Measurements from ENCODE around the gene CAPZB. TPM values are rescaled to one million over a fixed set of nuclear protein-coding genes. Genes with fewer than 3 reads are reported as not detected.

CAPZB gene
- total and polyA plus RNA-seq, 2 experiments from 2014 or later: 229 to 494 TPM

- Histone ChIP-seq H2AFZ (no peak overlapping the region), H3K27me3 (replicated peaks; ENCODE audit: insufficient read depth) (no peaks in the 10 kb centered on the region), H3K9me3 (ENCODE audit: low read depth) (no peaks in the 10 kb centered on the region), H3F3A (ENCODE audit: insufficient read depth) (peaks cover 22% of the 10 kb centered on the region), H4K20me1 (ENCODE audit: insufficient read depth) (no peaks in the 10 kb centered on the region), H3K36me3 (ENCODE audit: low read depth) (peaks cover 34% of the 10 kb centered on the region), H3K4me3 (no peak overlapping the region), H3K4me1 (ENCODE audit: insufficient read depth) (peaks cover 27% of the 10 kb centered on the region), H3K9ac (no peak overlapping the region), H3K79me2 (ENCODE audit: insufficient read depth) (peaks cover 98% of the 10 kb centered on the region), H3K9me2 (ENCODE audit: insufficient read depth) (no peaks in the 10 kb centered on the region), H3K27ac (peak overlapping the region; percentile 5), H3K4me2 (ENCODE audit: unreplicated experiment) (no peak overlapping the region)
- TF ChIP-seq EZH2 (IDR thresholded peaks at IDR 0.05; ENCODE audit: insufficient read depth, poor library complexity, severe bottlenecking) (no peak), EZH2phosphoT487 (IDR thresholded peaks at IDR 0.05; ENCODE audit: insufficient read depth, low read depth) (no peak)
- DNase-seq: no peak
- in situ Hi-C loops (cut with MboI): no loop called here
- 52 to 57% methylated on average over 6 of the region's 6 CpGs for WGBS, 2 experiments (ENCODE audit: low coverage in 1 of 2, low lambda C conversion rate in 2 of 2, missing lambda C conversion rate in 2 of 2)
Observed at GRCh38 chr1:19375631-19376400, 109.5 kb downstream of the CAPZB start.

- no peak overlapping the region for H2AFZ ChIP-seq
- H4K20me1 ChIP-seq (ENCODE audit: insufficient read depth): no peaks in the 10 kb centered on the region
- peaks cover 23% of the 10 kb centered on the region for H3F3A ChIP-seq (ENCODE audit: insufficient read depth)
- TF ChIP-seq EZH2phosphoT487 (IDR thresholded peaks at IDR 0.05; ENCODE audit: insufficient read depth, low read depth): no peak
- TF ChIP-seq EZH2 (IDR thresholded peaks at IDR 0.05; ENCODE audit: insufficient read depth, poor library complexity, severe bottlenecking): no peak
- peaks cover 29% of the 10 kb centered on the region for H3K4me1 ChIP-seq (ENCODE audit: insufficient read depth)
- in situ Hi-C loops (cut with MboI): no loop called here
- no peak overlapping the region for H3K9ac ChIP-seq
- H3K27ac ChIP-seq: 0 out of 2 replicates have a peak overlapping the region, but pooled peaks have one; percentile 14
- H3K9me2 ChIP-seq (ENCODE audit: insufficient read depth): no peaks in the 10 kb centered on the region
- DNase-seq: no peak
- no peak overlapping the region for H3K4me2 ChIP-seq (ENCODE audit: unreplicated experiment)
- WGBS, 2 experiments (ENCODE audit: low coverage in 1 of 2, low lambda C conversion rate in 2 of 2, missing lambda C conversion rate in 2 of 2): 53 to 62% methylated on average over 8 of the region's 8 CpGs
- no peaks in the 10 kb centered on the region for H3K9me3 ChIP-seq (ENCODE audit: low read depth)
- H3K4me3 ChIP-seq: no peak overlapping the region
- H3K36me3 ChIP-seq (ENCODE audit: low read depth): peaks cover 34% of the 10 kb centered on the region
- peaks cover 98% of the 10 kb centered on the region for H3K79me2 ChIP-seq (ENCODE audit: insufficient read depth)
- H3K27me3 ChIP-seq (replicated peaks; ENCODE audit: insufficient read depth): no peaks in the 10 kb centered on the region
Observed at GRCh38 chr1:19374926-19375325, 110.4 kb downstream of the CAPZB start.

GRCh38 chr1:19374083-19374801 is 111.1 kb downstream of the CAPZB start:
- Histone ChIP-seq H3K4me1 (ENCODE audit: insufficient read depth) (peaks cover 29% of the 10 kb centered on the region), H3K9ac (no peak overlapping the region), H3K27ac (peak overlapping the region; percentile 75), H3K4me2 (ENCODE audit: unreplicated experiment) (no peak overlapping the region), H3F3A (ENCODE audit: insufficient read depth) (peaks cover 23% of the 10 kb centered on the region), H3K27me3 (replicated peaks; ENCODE audit: insufficient read depth) (no peaks in the 10 kb centered on the region), H3K36me3 (ENCODE audit: low read depth) (peaks cover 27% of the 10 kb centered on the region), H3K4me3 (no peak overlapping the region), H3K79me2 (ENCODE audit: insufficient read depth) (peaks cover 98% of the 10 kb centered on the region), H2AFZ (no peak overlapping the region), H4K20me1 (ENCODE audit: insufficient read depth) (no peaks in the 10 kb centered on the region), H3K9me3 (ENCODE audit: low read depth) (no peaks in the 10 kb centered on the region), H3K9me2 (ENCODE audit: insufficient read depth) (no peaks in the 10 kb centered on the region)
- TF ChIP-seq EZH2phosphoT487 (IDR thresholded peaks at IDR 0.05; ENCODE audit: insufficient read depth, low read depth) (no peak), EZH2 (IDR thresholded peaks at IDR 0.05; ENCODE audit: insufficient read depth, poor library complexity, severe bottlenecking) (no peak)
- peak; percentile 40 for DNase-seq
- WGBS, 2 experiments (ENCODE audit: low coverage in 1 of 2, low lambda C conversion rate in 2 of 2, missing lambda C conversion rate in 2 of 2): 51 to 61% methylated on average over 14 of the region's 14 CpGs
- in situ Hi-C loops (cut with MboI): no loop called here

GRCh38 chr1:19373211-19374082 is 111.9 kb downstream of the CAPZB start:
- H4K20me1 ChIP-seq (ENCODE audit: insufficient read depth): no peaks in the 10 kb centered on the region
- H3K4me1 ChIP-seq (ENCODE audit: insufficient read depth): peaks cover 29% of the 10 kb centered on the region

More at GRCh38 chr1:19373211-19374082, 111.9 kb downstream of the CAPZB start:
- 37 to 41% methylated on average over 15 of the region's 15 CpGs for WGBS, 2 experiments (ENCODE audit: low coverage in 1 of 2, low lambda C conversion rate in 2 of 2, missing lambda C conversion rate in 2 of 2)
- H3K9me2 ChIP-seq (ENCODE audit: insufficient read depth): no peaks in the 10 kb centered on the region
- H3F3A ChIP-seq (ENCODE audit: insufficient read depth): peaks cover 23% of the 10 kb centered on the region
- H3K27me3 ChIP-seq (replicated peaks; ENCODE audit: insufficient read depth): no peaks in the 10 kb centered on the region
- DNase-seq: peak; percentile 68
- peak overlapping the region; percentile 36 for H3K9ac ChIP-seq
- peaks cover 24% of the 10 kb centered on the region for H3K36me3 ChIP-seq (ENCODE audit: low read depth)
- peak overlapping the region; percentile 3 for H3K4me2 ChIP-seq (ENCODE audit: unreplicated experiment)
- H3K9me3 ChIP-seq (ENCODE audit: low read depth): no peaks in the 10 kb centered on the region
- TF ChIP-seq EZH2phosphoT487 (IDR thresholded peaks at IDR 0.05; ENCODE audit: insufficient read depth, low read depth) (no peak), EZH2 (IDR thresholded peaks at IDR 0.05; ENCODE audit: insufficient read depth, poor library complexity, severe bottlenecking) (no peak)
- H2AFZ ChIP-seq: no peak overlapping the region
- H3K27ac ChIP-seq: peak overlapping the region; percentile 75
- H3K4me3 ChIP-seq: no peak overlapping the region
- H3K79me2 ChIP-seq (ENCODE audit: insufficient read depth): peaks cover 98% of the 10 kb centered on the region
- in situ Hi-C loops (cut with MboI): no loop called here
